Adipocyte (in vitro differentiated cells): ENCODE results near the gene DAB1.

Source experiments
- DNase-seq: peaks from one replicate; pipeline ENCODE4 v3.0.0-alpha.2; 2015; ENCODE audit warnings: low read depth
- H3K27me3 ChIP-seq: replicated peaks from 2 replicates; pipeline ENCODE4 v1.7.0; 2013; ENCODE audit warnings: mild to moderate bottlenecking, low read length, moderate library complexity; ENCODE audit not compliant: control insufficient read depth, insufficient read depth
- H3K36me3 ChIP-seq: 2 replicates; pipeline ENCODE4 v1.7.0; 2013; ENCODE audit warnings: low read length, mild to moderate bottlenecking, moderate library complexity; ENCODE audit not compliant: control insufficient read depth, insufficient read depth, severe bottlenecking
- H3K4me1 ChIP-seq: 2 replicates; pipeline ENCODE4 v1.7.0; 2013; ENCODE audit warnings: mild to moderate bottlenecking, low read length, moderate library complexity; ENCODE audit not compliant: control insufficient read depth, insufficient read depth
- H3K4me3 ChIP-seq: 2 replicates; pipeline ENCODE4 v1.7.0; 2013; ENCODE audit warnings: mild to moderate bottlenecking, low read length, moderate library complexity
- H3K9ac ChIP-seq: 2 replicates; pipeline ENCODE4 v1.7.0; 2013; ENCODE audit warnings: mild to moderate bottlenecking, low read length, moderate library complexity
- H3K9me3 ChIP-seq: 2 replicates; pipeline ENCODE4 v1.7.0; 2013; ENCODE audit warnings: mild to moderate bottlenecking, low read length, moderate library complexity; ENCODE audit not compliant: control insufficient read depth

Gene DAB1

DNA sequence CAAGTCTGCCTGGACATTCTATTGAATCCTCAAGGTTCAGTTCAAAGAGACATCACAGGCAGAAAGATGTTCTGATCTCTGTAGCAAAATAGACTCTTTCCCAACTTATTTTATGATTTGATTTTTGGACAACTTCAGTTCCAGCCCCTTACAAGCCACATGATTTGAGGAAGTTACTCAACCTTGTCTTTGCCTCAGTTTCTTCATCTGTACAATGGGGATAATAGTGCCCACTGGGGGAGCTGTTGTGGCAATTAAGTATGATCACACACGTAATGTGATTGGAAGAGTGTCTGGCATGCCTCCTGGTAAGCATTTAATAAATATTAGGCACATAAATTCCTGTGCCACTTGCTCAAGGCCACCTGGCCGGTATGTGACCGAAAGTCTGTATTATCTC, 130.6 kb downstream of the DAB1 start:
- Histone ChIP-seq H3K9ac (no peak overlapping the region), H3K9me3 (no peaks in the 10 kb centered on the region), H3K4me1 (no peaks in the 10 kb centered on the region), H3K27me3 (no peaks in the 10 kb centered on the region), H3K36me3 (no peaks in the 10 kb centered on the region), H3K4me3 (no peak overlapping the region)
- no peak for DNase-seq

GRCh38 chr1:57289781-57290180, 134.1 kb downstream of the DAB1 start:
- Histone ChIP-seq H3K9me3 (no peaks in the 10 kb centered on the region), H3K27me3 (no peaks in the 10 kb centered on the region), H3K4me1 (no peaks in the 10 kb centered on the region), H3K36me3 (no peaks in the 10 kb centered on the region), H3K9ac (no peak overlapping the region), H3K4me3 (no peak overlapping the region)
- no peak for DNase-seq

GRCh38 chr1:57285992-57286391, 137.9 kb downstream of the DAB1 start:
- Histone ChIP-seq H3K9me3 (no peaks in the 10 kb centered on the region), H3K4me3 (no peak overlapping the region), H3K27me3 (no peaks in the 10 kb centered on the region), H3K36me3 (no peaks in the 10 kb centered on the region), H3K4me1 (no peaks in the 10 kb centered on the region), H3K9ac (no peak overlapping the region)
- no peak for DNase-seq

DNA sequence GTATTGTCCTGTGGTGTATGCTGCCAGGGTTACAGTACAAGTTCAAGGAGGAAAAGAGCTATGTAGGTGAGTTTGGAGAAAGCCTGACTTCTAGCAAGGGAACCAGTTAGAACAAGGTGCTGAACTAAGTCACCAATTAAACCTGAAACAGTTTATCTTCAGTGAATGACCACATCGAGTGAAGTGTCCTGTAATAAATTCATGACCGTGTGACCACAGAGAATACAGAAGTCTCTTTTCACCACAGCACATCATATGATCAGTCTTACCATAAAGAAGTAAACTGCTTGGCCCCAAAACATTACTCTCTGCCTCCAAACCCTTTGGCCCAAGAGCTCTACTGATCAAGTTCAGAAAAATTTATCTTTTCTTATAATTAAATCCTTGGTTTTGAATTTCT, 141.4 kb downstream of the DAB1 start:
- DNase-seq: no peak
- Histone ChIP-seq H3K9ac (no peak overlapping the region), H3K36me3 (no peaks in the 10 kb centered on the region), H3K4me1 (no peaks in the 10 kb centered on the region), H3K4me3 (no peak overlapping the region), H3K9me3 (no peaks in the 10 kb centered on the region), H3K27me3 (no peaks in the 10 kb centered on the region)

DNA sequence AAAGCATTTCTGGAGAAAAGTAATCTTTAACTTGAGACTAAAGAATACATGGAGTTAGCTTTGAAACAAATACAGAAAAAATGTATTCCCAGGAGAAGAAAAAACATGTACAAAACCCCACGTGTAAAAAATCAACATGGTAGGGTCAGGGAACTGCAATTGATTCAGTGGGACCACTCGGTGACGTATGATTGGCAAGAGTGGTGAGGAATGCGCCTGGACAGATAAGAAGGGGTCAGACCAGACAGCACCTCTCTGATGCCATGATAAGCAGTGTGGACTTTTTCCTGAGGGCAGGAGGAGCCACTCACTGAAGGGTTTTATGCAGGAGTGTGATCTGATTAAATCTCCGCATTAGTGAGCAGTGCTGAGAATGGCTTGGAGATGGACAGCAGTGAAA, 142.5 kb downstream of the DAB1 start:
- H3K4me3 ChIP-seq: no peak overlapping the region
- DNase-seq: no peak

DNA sequence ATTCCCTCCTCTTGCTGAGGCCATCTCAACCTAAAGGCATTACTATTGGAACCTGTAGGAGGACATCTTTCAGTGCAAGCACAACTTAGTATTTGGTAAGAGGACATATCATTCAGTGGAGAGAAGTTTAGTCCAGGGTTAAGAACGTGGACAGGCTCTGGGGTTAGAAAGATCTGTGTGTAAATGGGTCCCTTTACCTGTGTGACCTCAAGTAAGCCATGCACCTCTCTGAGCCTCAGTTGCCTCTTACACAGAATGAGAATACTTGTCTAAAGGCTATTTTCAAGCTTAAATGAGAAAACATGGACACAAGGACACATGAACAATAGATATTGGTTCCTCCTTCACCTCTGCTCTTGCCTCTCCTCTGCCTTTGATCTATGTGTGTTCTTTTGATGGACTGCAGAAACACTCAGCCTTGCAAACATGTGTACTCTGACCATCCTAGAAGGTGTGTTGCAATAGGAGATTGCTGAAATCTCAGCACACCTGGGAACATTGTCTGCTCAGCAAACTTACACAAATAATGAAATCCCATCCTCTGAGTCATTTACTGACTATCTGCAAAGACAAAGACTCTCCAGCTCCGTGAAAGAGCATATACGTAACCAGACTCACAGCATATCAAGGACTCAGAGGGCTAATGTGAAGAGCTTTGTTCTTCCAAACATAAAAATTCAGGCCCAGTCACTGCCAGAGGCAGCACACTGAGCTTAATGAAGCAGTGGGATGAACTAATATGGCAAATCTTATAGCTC, 143.8 kb downstream of the DAB1 start:
- no peak for DNase-seq
- Histone ChIP-seq H3K9me3 (no peaks in the 10 kb centered on the region), H3K4me3 (no peak overlapping the region), H3K9ac (no peak overlapping the region), H3K4me1 (no peaks in the 10 kb centered on the region), H3K27me3 (no peaks in the 10 kb centered on the region), H3K36me3 (no peaks in the 10 kb centered on the region)

More for the DNA sequence above, 142.5 kb downstream of the DAB1 start:
- H3K9ac ChIP-seq: no peak overlapping the region
- no peaks in the 10 kb centered on the region for H3K27me3 ChIP-seq
- no peaks in the 10 kb centered on the region for H3K36me3 ChIP-seq
- no peaks in the 10 kb centered on the region for H3K9me3 ChIP-seq
- H3K4me1 ChIP-seq: no peaks in the 10 kb centered on the region

- no peaks in the 10 kb centered on the region for H3K27me3 ChIP-seq
- H3K36me3 ChIP-seq: no peaks in the 10 kb centered on the region
- H3K4me1 ChIP-seq: no peaks in the 10 kb centered on the region
- no peak overlapping the region for H3K4me3 ChIP-seq
- no peak for DNase-seq
- H3K9ac ChIP-seq: no peak overlapping the region
- H3K9me3 ChIP-seq: no peaks in the 10 kb centered on the region
These were observed 145.3 kb downstream of the DAB1 start for GRCh38 chr1:57278558-57278957.

- Histone ChIP-seq H3K36me3 (no peaks in the 10 kb centered on the region), H3K9ac (no peak overlapping the region), H3K27me3 (no peaks in the 10 kb centered on the region), H3K4me3 (no peak overlapping the region), H3K4me1 (no peaks in the 10 kb centered on the region), H3K9me3 (no peaks in the 10 kb centered on the region)
- no peak for DNase-seq
These were observed 146.2 kb downstream of the DAB1 start for GRCh38 chr1:57277681-57278080.

GRCh38 chr1:57276918-57277317, 146.9 kb downstream of the DAB1 start:
- no peaks in the 10 kb centered on the region for H3K4me1 ChIP-seq
- DNase-seq: no peak
- H3K36me3 ChIP-seq: no peaks in the 10 kb centered on the region
- H3K9me3 ChIP-seq: no peaks in the 10 kb centered on the region
- H3K4me3 ChIP-seq: no peak overlapping the region
- H3K27me3 ChIP-seq: no peaks in the 10 kb centered on the region
- H3K9ac ChIP-seq: no peak overlapping the region

- H3K9ac ChIP-seq: no peak overlapping the region
- no peaks in the 10 kb centered on the region for H3K9me3 ChIP-seq
- no peak overlapping the region for H3K4me3 ChIP-seq
- H3K4me1 ChIP-seq: no peaks in the 10 kb centered on the region
- H3K36me3 ChIP-seq: no peaks in the 10 kb centered on the region
- H3K27me3 ChIP-seq: peaks cover 3% of the 10 kb centered on the region
- DNase-seq: no peak
These were observed 151.3 kb downstream of the DAB1 start for GRCh38 chr1:57272601-57273000.

- no peak for DNase-seq
These were observed 151.7 kb downstream of the DAB1 start for GRCh38 chr1:57272150-57272549.

More at GRCh38 chr1:57272150-57272549, 151.7 kb downstream of the DAB1 start:
- Histone ChIP-seq H3K9me3 (no peaks in the 10 kb centered on the region), H3K27me3 (peaks cover 3% of the 10 kb centered on the region), H3K4me1 (no peaks in the 10 kb centered on the region), H3K36me3 (no peaks in the 10 kb centered on the region), H3K4me3 (no peak overlapping the region), H3K9ac (no peak overlapping the region)
